HEK293 (cell line): ENCODE measurements around the gene TMEM123.

Source experiments
- CTCF ChIA-PET: fragments of 350-600 bp; formaldehyde crosslinking; extraction: SDS; loops from one replicate; lab custom pipeline; 2021; ENCODE audit warnings: antibody characterized with exemption; lab: Yijun Ruan, JAX
- POLR2A ChIA-PET: fragments of 300-600 bp; formaldehyde crosslinking; extraction: SDS; loops from one replicate; lab custom pipeline; 2020; ENCODE audit warnings: antibody characterized with exemption, inconsistent platforms; lab: Yijun Ruan, JAX
- H3K27ac ChIP-seq: fragments of 200-500 bp; sonication (Bioruptor generic); 2 replicates; pipeline ENCODE4 v1.5.1; 2014; ENCODE audit warnings: low read depth, low read length, control low read depth, inconsistent platforms; ENCODE audit errors: extremely low read depth
- H3K36me3 ChIP-seq, 2 experiments: fragments of 200-500 bp in 1 of 2; sonication (Bioruptor generic) in 1 of 2; 1 replicate in 1 of 2; 2 replicates in 1 of 2; pipeline ENCODE4 v1.5.1; 2014 to 2017; ENCODE audit warnings: inconsistent platforms in 2 of 2, low read length in 2 of 2; ENCODE audit not compliant: control insufficient read depth in 2 of 2, insufficient read depth in 1 of 2
- H3K4me1 ChIP-seq: fragments of 200-500 bp; sonication (Bioruptor generic); 2 replicates; pipeline ENCODE4 v1.5.1; 2014; ENCODE audit warnings: mild to moderate bottlenecking, low read length, inconsistent platforms; ENCODE audit not compliant: control insufficient read depth, insufficient read depth
- H3K4me3 ChIP-seq: 2 replicates; pipeline ENCODE4 v1.5.1; 2011; ENCODE audit warnings: low read depth, mild to moderate bottlenecking, control low read depth, low read length, moderate library complexity
- H3K9me3 ChIP-seq: fragments of 200-500 bp; sonication (Bioruptor generic); 2 replicates; pipeline ENCODE4 v1.5.1; 2014; ENCODE audit warnings: low read depth, low read length, inconsistent platforms; ENCODE audit not compliant: control insufficient read depth, insufficient read depth
- EGR2 ChIP-seq: fragments of 450-650 bp; formaldehyde crosslinking; IDR thresholded peaks from 2 replicates; pipeline ENCODE4 v1.5.1; 2016; ENCODE audit warnings: low read depth, missing biosample characterization, missing genetic modification characterization
- GLI2 ChIP-seq: fragments of 450-650 bp; formaldehyde crosslinking; IDR thresholded peaks from 2 replicates; pipeline ENCODE4; 2017; ENCODE audit warnings: missing biosample characterization, missing genetic modification characterization, low read depth, borderline replicate concordance
- MYNN ChIP-seq: fragments of 450-650 bp; formaldehyde crosslinking; IDR thresholded peaks from 2 replicates; pipeline ENCODE4 v1.5.1; 2016; ENCODE audit warnings: missing biosample characterization, missing genetic modification characterization, borderline replicate concordance
- PRDM2 ChIP-seq: fragments of 450-650 bp; formaldehyde crosslinking; IDR thresholded peaks from 2 replicates; pipeline ENCODE4 v1.5.1; 2016; ENCODE audit warnings: missing biosample characterization, missing genetic modification characterization, borderline replicate concordance
- SCRT2 ChIP-seq: fragments of 450-650 bp; formaldehyde crosslinking; IDR thresholded peaks from 2 replicates; pipeline ENCODE4 v1.5.1; 2016; ENCODE audit warnings: missing biosample characterization, missing genetic modification characterization
- SP3 ChIP-seq: fragments of 450-650 bp; formaldehyde crosslinking; IDR thresholded peaks from 2 replicates; pipeline ENCODE4 v1.5.1; 2016; ENCODE audit warnings: missing biosample characterization, missing genetic modification characterization
- ZBTB11 ChIP-seq: fragments of 450-650 bp; formaldehyde crosslinking; conservative IDR thresholded peaks from 2 replicates; pipeline ENCODE4 v1.5.1; 2016; ENCODE audit warnings: low read depth, missing biosample characterization, missing genetic modification characterization
- ZBTB26 ChIP-seq: fragments of 450-650 bp; formaldehyde crosslinking; optimal IDR thresholded peaks from 2 replicates; pipeline ENCODE3; 2016; ENCODE audit warnings: missing biosample characterization, mild to moderate bottlenecking, missing genetic modification characterization
- ZFP37 ChIP-seq: fragments of 450-650 bp; formaldehyde crosslinking; IDR thresholded peaks from 2 replicates; pipeline ENCODE4 v1.5.1; 2016; ENCODE audit warnings: missing biosample characterization, missing genetic modification characterization
- ZNF138 ChIP-seq: fragments of 450-650 bp; formaldehyde crosslinking; IDR thresholded peaks from 2 replicates; pipeline ENCODE4 v1.5.1; 2016; ENCODE audit warnings: missing biosample characterization, missing genetic modification characterization, borderline replicate concordance
- ZNF19 ChIP-seq: fragments of 450-650 bp; formaldehyde crosslinking; IDR thresholded peaks from 2 replicates; pipeline ENCODE4; 2016; ENCODE audit warnings: missing biosample characterization, missing genetic modification characterization, low read depth
- ZNF2 ChIP-seq: fragments of 450-650 bp; formaldehyde crosslinking; IDR thresholded peaks from 2 replicates; pipeline ENCODE4 v1.5.1; 2016; ENCODE audit warnings: missing biosample characterization, missing genetic modification characterization
- ZNF280D ChIP-seq: fragments of 450-650 bp; formaldehyde crosslinking; IDR thresholded peaks from 2 replicates; pipeline ENCODE4 v1.5.1; 2016; ENCODE audit warnings: missing biosample characterization, missing genetic modification characterization
- ZNF302 ChIP-seq: fragments of 450-650 bp; formaldehyde crosslinking; IDR thresholded peaks from 2 replicates; pipeline ENCODE4 v1.5.1; 2016; ENCODE audit warnings: missing biosample characterization, missing genetic modification characterization, low read depth
- ZNF341 ChIP-seq: fragments of 450-650 bp; formaldehyde crosslinking; IDR thresholded peaks from 2 replicates; pipeline ENCODE4; 2016; ENCODE audit warnings: low read depth, missing biosample characterization, missing genetic modification characterization
- ZNF362 ChIP-seq: fragments of 450-650 bp; formaldehyde crosslinking; IDR thresholded peaks from 2 replicates; pipeline ENCODE4 v1.5.1; 2016; ENCODE audit warnings: missing biosample characterization, missing genetic modification characterization
- ZNF366 ChIP-seq: fragments of 450-650 bp; formaldehyde crosslinking; conservative IDR thresholded peaks from 2 replicates; pipeline ENCODE4 v1.5.1; 2016; ENCODE audit warnings: missing biosample characterization, missing genetic modification characterization
- ZNF473 ChIP-seq: fragments of 450-650 bp; formaldehyde crosslinking; IDR thresholded peaks from 2 replicates; pipeline ENCODE4 v1.5.1; 2017; ENCODE audit warnings: missing biosample characterization, missing genetic modification characterization
- ZNF530 ChIP-seq: fragments of 450-650 bp; formaldehyde crosslinking; IDR thresholded peaks from 2 replicates; pipeline ENCODE4 v1.5.1; 2016; ENCODE audit warnings: low read depth, missing biosample characterization, missing genetic modification characterization
- ZNF580 ChIP-seq: fragments of 450-650 bp; formaldehyde crosslinking; IDR thresholded peaks from 2 replicates; pipeline ENCODE4 v1.5.1; 2016; ENCODE audit warnings: missing biosample characterization, missing genetic modification characterization
- ZNF785 ChIP-seq: fragments of 450-650 bp; formaldehyde crosslinking; IDR thresholded peaks from 2 replicates; pipeline ENCODE4 v1.5.1; 2016; ENCODE audit warnings: missing biosample characterization, missing genetic modification characterization

TMEM123 gene

GRCh38 chr11:102451681-102452460, 694 bp downstream of the TMEM123 start:
- Histone ChIP-seq H3K4me1 (peaks cover 2% of the 10 kb centered on the region; the same call in 1 of the 2 replicates), H3K4me3 (peak overlapping the region; percentile 80), H3K36me3 (peaks cover 0 to 6% of the 10 kb centered on the region in 2 experiments; a peak in 1 of 3 replicates), H3K27ac (peak overlapping the region; percentile 84), H3K9me3 (no peaks in the 10 kb centered on the region)
- ChIA-PET POLR2A (no interaction called here), CTCF (interaction anchor here (0.5 kb wide), 1 partner anchor 94 kb away, joined by 3 read pairs; no protein-coding TSS in a partner anchor)
- TF ChIP-seq EGR2, result peak; percentile 8; the same call in 1 of the 2 replicates
- TF ChIP-seq ZNF580 (tag by site-specific recombination), result no peak
- no peak for TF ChIP-seq MYNN (tag by site-specific recombination)
- no peak for TF ChIP-seq ZNF138
- no peak for TF ChIP-seq ZNF362 (tag by site-specific recombination)
- peak; percentile 94 for TF ChIP-seq SCRT2
- TF ChIP-seq ZNF785, result no peak
- no peak for TF ChIP-seq ZBTB11 (tag by site-specific recombination)
- no peak for TF ChIP-seq ZFP37
- TF ChIP-seq ZNF19, result no peak
- TF ChIP-seq ZNF473, result no peak
- peak; percentile 15; the same call in 1 of the 2 replicates for TF ChIP-seq SP3 (tag by site-specific recombination)
- no peak for TF ChIP-seq ZNF341 (tag by site-specific recombination)
- TF ChIP-seq PRDM2, result no peak
- TF ChIP-seq ZBTB26 (tag by site-specific recombination), result peak; percentile 26
- no peak for TF ChIP-seq ZNF530 (tag by site-specific recombination)
- no peak for TF ChIP-seq GLI2 (tag by site-specific recombination)
- no peak for TF ChIP-seq ZNF2 (tag by site-specific recombination)
- no peak for TF ChIP-seq ZNF366 (tag by site-specific recombination)
- no peak for TF ChIP-seq ZNF302
- TF ChIP-seq ZNF280D (tag by site-specific recombination), result no peak
